Stimulated activated naive B cell treated with anti-CD40 and anti-IgM and Interleukin-4, amounts not matched to agents 10 μg/mL and 1 μg/mL and 100 μg/mL, for 72 hours (primary cell): Measurements from ENCODE around the gene SLC1A2.

Source experiments
- ATAC-seq, 2 donors: fragments of 150-1000 bp; cut with Tn5 transposase; replicated peaks; 2 replicates each; pipeline ENCODE4 v1.10.0; 2021; ENCODE audit warnings: moderate library complexity in 1 of 2
- DNase-seq: peaks from one replicate; pipeline ENCODE4 v3.0.0; 2021
- H3K27ac Mint-ChIP-seq: one replicate; pipeline ENCODE4 v1.8.0; 2022; ENCODE audit warnings: mild to moderate bottlenecking, mixed read lengths
- H3K27me3 Mint-ChIP-seq, 2 donors: one replicate each; pipeline ENCODE4 v1.8.0; 2022; ENCODE audit warnings: mixed read lengths in 2 of 2
- H3K36me3 Mint-ChIP-seq, 2 donors: one replicate each; pipeline ENCODE4 v1.8.0; 2022; ENCODE audit warnings: mixed read lengths in 2 of 2, mild to moderate bottlenecking in 1 of 2
- H3K4me1 Mint-ChIP-seq, 2 donors: one replicate each; pipeline ENCODE4 v1.8.0; 2022; ENCODE audit warnings: mixed read lengths in 2 of 2, mild to moderate bottlenecking in 1 of 2
- H3K4me3 Mint-ChIP-seq, 2 donors: one replicate each; pipeline ENCODE4 v1.8.0; 2022; ENCODE audit warnings: mild to moderate bottlenecking in 2 of 2, mixed read lengths in 2 of 2, moderate library complexity in 1 of 2
- H3K9me3 Mint-ChIP-seq, 2 donors: one replicate each; pipeline ENCODE4 v1.8.0; 2022; ENCODE audit warnings: mixed read lengths in 2 of 2, mild to moderate bottlenecking in 1 of 2

Gene SLC1A2

DNA sequence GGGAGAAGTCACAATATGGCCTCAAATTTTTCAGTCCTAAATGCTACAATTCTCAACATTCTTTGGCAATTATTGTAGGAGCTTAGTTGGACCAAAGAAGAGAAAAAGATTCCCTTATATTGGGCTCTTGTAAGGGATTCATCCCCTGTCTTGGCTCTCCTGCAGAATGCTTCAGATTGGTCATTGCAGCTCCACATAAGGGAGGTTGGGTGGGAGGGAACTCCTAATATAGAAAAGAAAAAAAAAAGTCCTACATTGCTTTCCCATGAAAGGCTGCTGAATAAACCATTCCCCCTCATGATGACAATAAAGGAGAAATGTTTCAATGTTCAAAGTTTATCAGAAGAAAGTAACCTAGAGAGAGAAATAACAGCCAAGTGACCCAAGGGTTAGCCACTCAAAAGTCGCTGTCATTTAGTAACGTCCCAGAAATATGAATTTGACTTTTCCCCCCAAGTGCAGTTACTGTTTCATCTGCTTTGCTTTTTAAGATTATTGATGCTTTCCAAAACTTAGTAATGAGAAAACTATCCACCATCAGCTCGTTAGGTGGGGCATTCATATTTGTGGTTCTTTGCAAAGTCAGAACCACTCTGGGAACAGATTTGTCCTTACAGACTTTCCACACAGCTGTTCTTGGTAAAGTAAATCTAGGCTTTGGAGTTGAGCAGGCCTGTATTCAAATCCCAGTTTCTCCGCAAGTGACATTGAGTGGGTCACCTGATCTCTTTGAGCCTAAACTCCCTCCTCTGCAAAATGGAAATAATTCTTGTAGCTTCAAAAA lies 5.0 kb upstream of the SLC1A2 start:
- DNase-seq: no peak
- H3K4me3 Mint-ChIP-seq: no peak overlapping the region
- no peak overlapping the region for H3K27ac Mint-ChIP-seq
- H3K4me1 Mint-ChIP-seq: peaks cover 7 to 13% of the 10 kb centered on the region in 2 donors
- no peaks in the 10 kb centered on the region for H3K9me3 Mint-ChIP-seq
- ATAC-seq: no peak
- no peaks in the 10 kb centered on the region for H3K36me3 Mint-ChIP-seq
- H3K27me3 Mint-ChIP-seq: peaks cover 65 to 75% of the 10 kb centered on the region in 2 donors

DNA sequence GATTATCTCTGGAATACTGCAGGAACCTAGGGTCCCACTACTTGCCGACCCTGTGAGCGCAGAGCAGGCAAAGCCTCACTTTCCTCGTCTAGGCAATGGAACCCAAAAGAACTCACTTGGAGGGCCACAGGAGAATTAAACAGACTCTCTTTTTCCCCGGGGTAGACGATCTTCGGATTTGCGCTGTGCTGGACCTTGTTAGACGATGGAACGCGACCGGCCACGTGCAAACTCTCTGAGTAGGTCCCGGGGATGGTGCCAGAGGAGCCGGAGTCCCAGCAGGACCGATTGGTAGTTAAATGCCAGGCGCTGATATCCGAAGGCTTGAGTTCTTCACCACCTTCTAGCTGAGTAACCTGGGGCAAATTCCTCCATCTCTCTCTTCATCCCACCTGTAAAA lies 1.0 kb upstream of the SLC1A2 start:
- DNase-seq: no peak
- Mint-ChIP-seq H3K27ac (no peak overlapping the region), H3K27me3 (peaks cover 63 to 80% of the 10 kb centered on the region in 2 donors), H3K4me3 (peak overlapping the region; percentile 62 to 73), H3K4me1 (peaks cover 11 to 22% of the 10 kb centered on the region in 2 donors), H3K36me3 (no peaks in the 10 kb centered on the region), H3K9me3 (no peaks in the 10 kb centered on the region)
- ATAC-seq: no peak

DNA sequence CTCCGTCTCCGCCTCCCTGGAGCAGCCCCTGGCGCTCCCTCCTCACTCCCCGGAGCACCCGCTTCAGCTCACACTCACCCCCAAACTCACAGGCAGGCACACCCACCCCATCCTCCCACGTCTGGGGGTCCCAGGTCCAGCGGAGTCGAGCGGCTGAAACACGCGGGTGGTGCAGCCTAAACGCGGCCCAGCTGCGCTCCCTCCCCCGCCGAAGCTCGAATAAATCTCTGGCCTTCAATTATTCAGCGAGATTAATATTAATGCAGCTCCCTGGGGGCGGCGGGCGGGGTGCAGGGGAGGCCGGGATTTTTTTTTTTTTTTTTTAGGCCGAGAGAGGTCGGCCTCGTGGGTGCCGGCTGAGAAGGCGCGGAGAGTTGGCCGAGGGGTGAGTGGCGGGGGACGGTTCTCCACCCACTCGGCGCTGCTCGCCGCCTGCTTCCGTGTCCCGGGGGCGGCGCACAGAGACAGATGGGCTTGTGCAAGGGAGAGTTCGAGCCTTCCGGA lies 524 bp upstream of the SLC1A2 start:
- DNase-seq (no peak), ATAC-seq (peak in 1 of 2 donors; percentile 38)
- Mint-ChIP-seq H3K27me3 (peaks cover 61 to 81% of the 10 kb centered on the region in 2 donors), H3K9me3 (no peaks in the 10 kb centered on the region), H3K27ac (peak overlapping the region; percentile 37), H3K4me1 (peaks cover 11 to 22% of the 10 kb centered on the region in 2 donors), H3K4me3 (peak overlapping the region; percentile 73 to 82), H3K36me3 (no peaks in the 10 kb centered on the region)

DNA sequence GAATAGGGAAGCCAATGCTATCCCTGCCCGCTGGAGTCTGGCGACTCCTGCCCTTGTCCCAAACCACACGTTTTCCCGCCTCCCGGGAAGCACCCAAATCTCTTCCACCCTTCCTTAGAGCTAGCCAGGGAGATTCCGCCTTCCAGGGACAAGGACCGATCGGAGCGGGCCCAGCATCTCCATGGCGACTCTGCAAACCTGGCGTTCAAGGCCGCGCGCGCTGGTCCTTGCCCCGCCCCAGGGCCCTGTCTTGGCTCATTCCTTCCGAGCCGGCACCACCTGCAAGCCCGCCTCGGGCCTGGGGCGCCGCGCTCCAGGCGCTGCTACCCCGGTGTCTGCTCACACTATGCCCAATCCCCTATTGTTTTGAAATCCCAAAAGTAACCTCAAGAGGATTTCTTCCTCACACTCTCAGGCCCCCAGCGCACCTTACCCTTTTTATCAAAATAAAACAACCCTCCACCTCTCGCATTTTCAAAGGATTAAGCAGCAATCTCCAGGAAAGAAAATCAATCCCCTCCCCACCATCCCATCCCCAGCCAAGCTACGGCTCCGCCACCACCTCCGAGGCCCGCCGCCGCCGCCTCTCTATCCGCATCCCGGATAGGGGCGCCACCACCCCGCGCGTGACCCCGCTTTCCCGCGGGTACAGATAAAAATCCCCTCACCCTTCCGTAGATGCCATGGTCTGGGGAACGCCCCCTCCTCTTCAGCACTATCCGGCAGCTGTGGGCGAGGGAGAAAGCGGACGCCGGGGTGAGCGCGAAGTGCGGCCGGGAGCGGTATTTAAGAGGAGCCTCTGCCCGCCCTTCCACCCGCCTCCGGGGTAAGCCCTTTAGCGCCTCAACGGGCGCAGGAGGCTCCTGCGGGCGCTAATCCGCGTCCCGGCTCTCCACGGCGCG lies 825 bp downstream of the SLC1A2 start:
- Mint-ChIP-seq H3K9me3 (no peaks in the 10 kb centered on the region), H3K4me1 (peaks cover 11 to 22% of the 10 kb centered on the region in 2 donors), H3K27me3 (peaks cover 58 to 88% of the 10 kb centered on the region in 2 donors), H3K36me3 (no peaks in the 10 kb centered on the region), H3K4me3 (peak overlapping the region; percentile 69 to 82), H3K27ac (no peak overlapping the region)
- ATAC-seq (peak; percentile 38 to 54), DNase-seq (no peak)

DNA sequence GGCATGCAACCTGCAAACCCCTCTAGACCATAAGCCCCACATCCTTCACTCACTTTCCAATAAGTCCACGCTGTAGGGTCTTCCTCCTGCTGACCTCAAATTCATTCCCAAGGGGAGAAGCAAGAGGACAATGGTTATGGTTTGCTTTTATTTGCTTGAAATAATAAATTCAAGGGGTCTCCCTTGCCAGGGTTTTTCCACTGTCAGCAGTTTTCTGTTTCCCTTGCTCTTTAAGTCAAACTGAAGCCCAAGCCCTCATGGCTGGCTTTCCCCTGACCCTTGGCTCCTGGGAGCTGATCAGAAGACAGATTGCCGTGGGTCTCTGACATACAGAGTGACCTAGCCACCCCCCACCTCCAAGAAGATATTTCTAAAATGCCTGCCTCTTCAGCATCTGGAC lies 3.9 kb downstream of the SLC1A2 start:
- Mint-ChIP-seq H3K9me3 (no peaks in the 10 kb centered on the region), H3K4me1 (peaks cover 9 to 20% of the 10 kb centered on the region in 2 donors), H3K27ac (no peak overlapping the region), H3K27me3 (peaks cover 44 to 68% of the 10 kb centered on the region in 2 donors), H3K4me3 (no peak overlapping the region), H3K36me3 (no peaks in the 10 kb centered on the region)
- DNase-seq (no peak), ATAC-seq (no peak)

DNA sequence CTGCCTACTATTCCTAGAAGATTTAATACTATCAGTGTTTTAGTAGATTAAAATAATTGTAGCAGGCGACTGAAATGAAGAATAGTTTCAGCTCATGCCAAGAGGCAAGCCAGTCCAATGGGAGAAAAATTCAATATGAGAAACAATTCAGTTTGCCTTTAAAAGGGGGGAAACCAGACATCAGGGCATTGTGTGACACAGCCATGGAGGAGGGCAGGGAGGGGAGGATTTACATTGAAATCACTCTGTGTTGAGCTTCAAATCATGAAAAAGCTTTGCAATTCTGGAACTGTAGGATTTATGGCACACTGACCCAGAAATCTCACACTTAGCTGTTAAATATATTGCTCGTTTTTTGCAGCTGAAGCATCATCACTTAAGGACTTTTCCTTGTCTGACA lies 4.6 kb downstream of the SLC1A2 start:
- Mint-ChIP-seq H3K27me3 (peaks cover 41 to 62% of the 10 kb centered on the region in 2 donors), H3K36me3 (no peaks in the 10 kb centered on the region), H3K27ac (no peak overlapping the region), H3K9me3 (no peaks in the 10 kb centered on the region), H3K4me3 (no peak overlapping the region), H3K4me1 (peaks cover 5 to 13% of the 10 kb centered on the region in 2 donors)
- ATAC-seq (no peak), DNase-seq (no peak)

DNA sequence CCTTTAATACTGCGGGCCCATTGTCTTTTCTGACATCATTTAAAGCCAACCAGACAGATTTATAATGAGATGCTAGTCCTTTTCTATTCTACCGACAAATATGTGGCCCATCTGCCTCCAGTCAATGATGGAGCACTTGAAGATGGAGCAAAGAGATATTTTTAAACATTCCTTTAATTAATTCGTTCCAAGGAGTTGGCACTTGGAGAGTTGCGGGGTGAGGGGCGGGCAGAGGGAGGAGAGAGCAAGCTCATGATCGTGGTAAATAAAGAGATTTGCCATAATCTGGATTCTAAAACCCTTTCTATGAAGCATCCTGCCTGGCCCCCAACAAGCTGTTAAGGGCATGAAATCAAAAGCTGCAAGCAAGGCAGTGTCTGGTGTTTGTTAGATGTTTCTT lies 5.0 kb downstream of the SLC1A2 start:
- Mint-ChIP-seq H3K27ac (no peak overlapping the region), H3K9me3 (no peaks in the 10 kb centered on the region), H3K27me3 (peaks cover 39 to 57% of the 10 kb centered on the region in 2 donors), H3K4me3 (no peak overlapping the region), H3K4me1 (peaks cover 4 to 9% of the 10 kb centered on the region in 2 donors), H3K36me3 (no peaks in the 10 kb centered on the region)
- ATAC-seq (no peak), DNase-seq (no peak)

DNA sequence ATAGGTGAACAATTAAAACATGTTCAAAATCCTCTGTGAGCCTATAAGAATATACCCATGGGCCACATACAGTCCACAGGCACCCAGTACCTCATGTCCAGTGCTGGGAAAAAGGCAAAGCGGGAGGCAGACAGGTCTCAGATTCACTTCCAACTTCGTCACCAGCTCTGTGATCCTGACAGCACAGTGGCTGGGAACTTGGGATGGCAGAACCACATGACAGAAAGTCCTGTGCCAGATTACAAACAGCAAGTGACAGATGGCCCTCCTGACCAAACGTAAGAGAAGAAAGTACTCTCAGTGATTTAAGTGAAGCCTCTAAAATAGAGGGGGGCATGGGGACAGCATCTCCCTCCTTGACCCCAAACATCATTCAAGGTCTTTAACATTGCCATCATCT lies 5.8 kb downstream of the SLC1A2 start:
- no peak for ATAC-seq
- H3K27ac Mint-ChIP-seq: no peak overlapping the region
- no peak overlapping the region for H3K4me3 Mint-ChIP-seq
- H3K9me3 Mint-ChIP-seq: no peaks in the 10 kb centered on the region
- H3K27me3 Mint-ChIP-seq: peaks cover 37 to 50% of the 10 kb centered on the region in 2 donors
- peaks cover 4 to 6% of the 10 kb centered on the region in 2 donors for H3K4me1 Mint-ChIP-seq
- DNase-seq: no peak
- no peaks in the 10 kb centered on the region for H3K36me3 Mint-ChIP-seq

DNA sequence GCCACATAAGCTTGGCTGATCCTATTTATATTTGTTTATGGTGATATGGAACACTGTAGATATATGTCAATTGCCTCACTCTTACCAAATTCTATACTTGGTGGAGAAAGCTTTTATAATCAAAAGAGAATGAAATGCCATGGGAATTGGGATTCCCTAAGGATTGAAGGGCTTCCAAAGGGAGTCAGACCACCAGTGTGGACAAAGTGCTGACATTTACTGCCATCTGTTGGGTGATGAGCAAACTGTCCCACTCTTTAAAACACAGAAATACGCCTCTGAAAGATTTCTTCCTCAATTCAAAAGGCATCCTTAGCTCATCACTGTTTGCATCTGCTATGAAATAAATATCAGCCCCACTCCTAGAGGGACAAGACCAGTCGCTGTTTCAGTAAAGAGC lies 7.1 kb downstream of the SLC1A2 start:
- H3K4me3 Mint-ChIP-seq: no peak overlapping the region
- H3K4me1 Mint-ChIP-seq: no peaks in the 10 kb centered on the region
- no peaks in the 10 kb centered on the region for H3K36me3 Mint-ChIP-seq
- no peaks in the 10 kb centered on the region for H3K9me3 Mint-ChIP-seq
- peaks cover 26 to 37% of the 10 kb centered on the region in 2 donors for H3K27me3 Mint-ChIP-seq
- ATAC-seq (no peak), DNase-seq (no peak)
- no peak overlapping the region for H3K27ac Mint-ChIP-seq

DNA sequence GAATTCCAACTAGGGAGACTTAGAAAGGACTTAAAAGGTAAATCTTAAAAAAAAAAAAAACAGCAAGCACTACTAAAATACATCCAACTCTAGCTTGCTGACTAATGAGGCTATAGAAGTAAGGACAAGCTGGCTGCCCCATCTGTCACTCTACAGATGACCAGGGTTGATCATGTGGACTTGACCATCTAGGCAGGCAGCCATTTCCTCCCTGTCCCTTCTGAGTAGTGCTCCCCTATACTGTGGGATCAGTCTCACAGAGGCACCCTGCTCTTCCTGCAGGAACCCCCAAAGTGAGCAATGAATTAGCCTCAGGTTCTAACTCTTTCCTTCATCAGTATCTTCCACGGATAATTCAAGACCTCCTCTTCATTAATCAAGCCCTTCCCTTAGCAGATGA lies 12.3 kb downstream of the SLC1A2 start:
- Mint-ChIP-seq H3K4me3 (no peak overlapping the region), H3K36me3 (no peaks in the 10 kb centered on the region), H3K27me3 (peaks cover 6 to 11% of the 10 kb centered on the region in 2 donors), H3K4me1 (no peaks in the 10 kb centered on the region), H3K27ac (no peak overlapping the region), H3K9me3 (no peaks in the 10 kb centered on the region)
- DNase-seq (no peak), ATAC-seq (no peak)

DNA sequence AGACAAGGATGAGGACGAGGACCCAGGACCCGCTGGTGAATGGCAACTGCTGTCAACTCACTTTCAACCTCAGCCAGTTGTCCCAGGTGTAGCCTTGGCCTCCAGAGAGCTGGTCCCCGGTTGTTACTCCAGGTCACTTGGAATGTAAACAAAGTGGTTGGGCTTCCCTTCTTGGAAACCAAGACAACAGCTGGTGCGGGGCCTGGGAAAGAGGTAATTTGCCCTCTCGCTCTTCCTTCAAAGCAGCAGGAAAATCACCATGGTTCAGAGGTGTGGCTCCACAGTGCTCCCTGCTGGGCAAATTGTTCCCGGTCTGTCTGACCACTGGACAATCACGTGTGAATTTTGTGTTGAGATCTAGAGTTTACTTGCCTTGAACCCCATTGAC lies 15.0 kb downstream of the SLC1A2 start:
- DNase-seq (no peak), ATAC-seq (no peak)
- no peak overlapping the region for H3K27ac Mint-ChIP-seq
- no peaks in the 10 kb centered on the region for H3K9me3 Mint-ChIP-seq
- no peaks in the 10 kb centered on the region for H3K4me1 Mint-ChIP-seq
- no peaks in the 10 kb centered on the region for H3K36me3 Mint-ChIP-seq
- peaks cover 4 to 20% of the 10 kb centered on the region in 2 donors for H3K27me3 Mint-ChIP-seq
- no peak overlapping the region for H3K4me3 Mint-ChIP-seq

DNA sequence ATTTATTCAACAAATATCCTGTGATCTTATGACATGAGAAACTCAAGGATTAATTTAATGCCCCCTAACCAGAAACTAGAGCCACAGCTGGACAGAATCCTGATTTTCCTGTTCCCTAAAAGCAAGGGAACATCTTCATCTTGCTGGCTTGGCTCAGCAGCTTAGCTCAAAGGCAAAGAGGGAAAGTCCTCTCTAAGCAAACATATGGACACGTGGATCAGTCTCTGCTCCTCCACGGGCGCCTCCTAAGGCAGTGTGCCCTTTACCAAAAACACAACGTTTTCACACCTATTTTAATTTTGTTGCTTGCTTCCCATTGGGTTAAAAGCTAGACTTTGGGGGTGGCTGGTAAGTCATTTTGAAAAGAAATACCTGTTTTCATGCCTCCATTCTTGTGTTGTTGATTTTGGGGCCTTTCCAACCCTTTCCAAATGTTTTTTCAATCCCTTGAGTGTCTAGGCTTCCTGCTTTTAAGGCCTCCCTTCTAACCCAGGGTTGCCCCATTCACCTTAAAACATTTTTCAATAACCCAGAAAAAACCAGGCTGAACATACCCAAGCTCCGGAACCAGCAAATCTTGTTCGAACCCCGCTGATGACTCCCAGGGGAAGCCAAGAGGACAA lies 15.5 kb downstream of the SLC1A2 start:
- no peak overlapping the region for H3K27ac Mint-ChIP-seq
- no peak for ATAC-seq

DNA sequence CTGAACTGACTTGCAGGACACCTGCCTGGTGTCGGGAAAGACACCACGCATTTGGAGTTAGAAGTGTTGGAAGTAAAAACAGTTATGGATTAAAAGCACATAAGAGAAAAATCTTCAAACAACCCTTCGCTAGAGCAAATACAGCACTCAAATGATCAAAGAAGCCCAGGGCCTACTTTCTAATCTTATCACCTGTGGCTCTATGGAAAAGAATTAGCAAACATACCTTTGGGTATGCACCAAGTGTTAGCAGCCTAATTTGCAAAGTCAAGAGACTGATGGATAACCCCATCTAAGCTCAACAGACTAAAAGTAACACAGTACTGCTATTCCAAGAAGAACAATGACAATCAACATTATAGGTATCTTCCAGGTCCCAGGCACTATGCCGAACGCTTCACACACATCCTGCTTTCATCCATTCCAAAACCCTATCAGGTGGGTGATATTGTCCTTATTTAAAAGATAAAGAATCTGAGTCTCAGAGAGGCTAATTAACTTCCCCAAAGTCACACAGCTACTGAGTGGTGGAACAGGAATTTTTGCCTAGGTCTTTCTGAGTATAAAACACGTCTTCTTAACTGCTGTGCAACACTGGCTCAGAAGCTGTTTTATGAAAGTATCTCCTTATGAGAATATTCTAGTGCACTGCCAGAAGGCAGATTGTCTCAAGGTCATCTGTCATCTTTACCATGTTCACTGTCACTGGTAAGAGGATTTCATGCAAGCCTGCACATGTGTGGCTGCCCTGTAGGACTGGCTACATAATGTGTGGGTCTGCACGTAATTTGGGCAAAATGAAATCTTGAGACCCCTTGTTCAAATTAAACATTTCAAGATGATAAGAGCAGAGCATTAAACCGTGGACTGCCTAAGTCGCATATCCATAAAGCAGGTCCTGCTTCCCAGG lies 16.4 kb downstream of the SLC1A2 start:
- H3K4me3 Mint-ChIP-seq: no peak overlapping the region
- no peak overlapping the region for H3K27ac Mint-ChIP-seq
- DNase-seq (no peak), ATAC-seq (no peak)
- no peaks in the 10 kb centered on the region for H3K4me1 Mint-ChIP-seq
- no peaks in the 10 kb centered on the region for H3K9me3 Mint-ChIP-seq
- H3K27me3 Mint-ChIP-seq: peaks cover 14 to 28% of the 10 kb centered on the region in 2 donors
- H3K36me3 Mint-ChIP-seq: no peaks in the 10 kb centered on the region

More for the DNA sequence above, 15.5 kb downstream of the SLC1A2 start:
- no peaks in the 10 kb centered on the region for H3K36me3 Mint-ChIP-seq
- DNase-seq: no peak
- H3K9me3 Mint-ChIP-seq: no peaks in the 10 kb centered on the region
- H3K4me1 Mint-ChIP-seq: no peaks in the 10 kb centered on the region
- peaks cover 9 to 25% of the 10 kb centered on the region in 2 donors for H3K27me3 Mint-ChIP-seq
- no peak overlapping the region for H3K4me3 Mint-ChIP-seq
